ENCODE data around the gene CNTN5.
"Not testable (repeated sequence)": the region's sequence is repeated elsewhere in the genome, so short reads cannot be mapped to it uniquely, and the experiment has no call there.

The CNTN5 gene

DNA sequence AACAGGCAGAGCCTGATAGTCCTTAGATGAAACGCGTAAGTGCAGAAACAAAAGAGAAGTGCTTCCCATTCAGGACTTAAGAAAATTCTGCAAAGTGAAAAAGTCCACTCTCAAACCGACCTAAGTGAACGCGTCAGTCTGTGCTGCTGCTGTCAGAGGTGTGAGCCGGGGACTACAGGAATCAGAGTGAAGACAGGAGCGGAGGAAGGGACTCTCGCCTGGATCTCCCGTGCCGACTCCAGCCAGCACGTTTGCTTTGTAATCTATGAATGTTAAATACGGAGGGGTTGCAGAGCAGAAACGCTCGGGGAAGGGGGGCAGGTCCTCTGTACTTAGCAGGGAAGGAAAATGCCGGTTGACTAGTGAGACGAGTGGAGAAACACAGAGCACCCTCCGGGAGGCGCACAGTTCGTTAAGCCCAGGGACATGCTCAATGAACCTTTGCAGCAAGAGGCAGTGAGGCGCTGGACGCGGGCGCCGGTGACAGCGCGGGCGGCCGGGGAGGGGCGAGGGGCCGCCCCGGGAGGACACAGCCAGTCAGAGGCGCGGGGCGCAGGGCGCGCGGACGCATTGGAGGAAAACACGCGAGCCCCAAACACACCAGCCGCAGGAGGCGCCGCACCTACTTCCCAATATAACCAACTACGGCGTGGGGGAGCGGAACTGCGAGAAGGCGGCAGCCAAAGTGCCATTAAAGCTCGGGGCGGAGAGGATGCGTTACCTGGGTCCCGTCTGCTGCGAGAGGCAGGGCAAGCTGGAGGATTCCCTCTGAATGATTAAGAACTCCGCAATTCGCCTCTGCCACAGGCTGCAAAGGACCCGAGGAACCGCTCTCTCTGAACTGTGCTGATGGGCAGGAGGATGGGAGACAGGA is at the start of gene CNTN5:
CNTN5 (plus strand) TSS at position 598 of the 874 bp plus-strand sequence.
- peak; percentile 4 for DNase-seq

DNA sequence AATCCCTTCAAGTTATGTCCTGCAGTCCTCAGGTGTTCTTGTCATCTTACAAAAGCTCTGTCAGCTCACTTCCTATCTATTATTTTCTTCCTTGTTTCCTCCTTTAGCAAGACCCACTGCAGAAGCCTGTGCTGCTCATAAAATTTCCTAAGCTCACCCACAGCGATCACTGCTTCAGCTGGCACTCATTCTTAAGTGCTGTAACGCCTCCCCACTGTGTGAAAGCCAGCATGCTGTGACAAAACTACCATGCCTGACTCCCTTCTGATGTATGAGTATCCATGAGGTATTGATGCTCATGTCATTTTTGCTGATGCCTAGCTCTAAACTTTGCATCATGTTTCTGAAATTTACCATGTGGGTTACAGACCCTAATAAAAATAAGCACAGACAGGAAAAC is 41.5 kb upstream of the CNTN5 start:
- no peak for DNase-seq

DNA sequence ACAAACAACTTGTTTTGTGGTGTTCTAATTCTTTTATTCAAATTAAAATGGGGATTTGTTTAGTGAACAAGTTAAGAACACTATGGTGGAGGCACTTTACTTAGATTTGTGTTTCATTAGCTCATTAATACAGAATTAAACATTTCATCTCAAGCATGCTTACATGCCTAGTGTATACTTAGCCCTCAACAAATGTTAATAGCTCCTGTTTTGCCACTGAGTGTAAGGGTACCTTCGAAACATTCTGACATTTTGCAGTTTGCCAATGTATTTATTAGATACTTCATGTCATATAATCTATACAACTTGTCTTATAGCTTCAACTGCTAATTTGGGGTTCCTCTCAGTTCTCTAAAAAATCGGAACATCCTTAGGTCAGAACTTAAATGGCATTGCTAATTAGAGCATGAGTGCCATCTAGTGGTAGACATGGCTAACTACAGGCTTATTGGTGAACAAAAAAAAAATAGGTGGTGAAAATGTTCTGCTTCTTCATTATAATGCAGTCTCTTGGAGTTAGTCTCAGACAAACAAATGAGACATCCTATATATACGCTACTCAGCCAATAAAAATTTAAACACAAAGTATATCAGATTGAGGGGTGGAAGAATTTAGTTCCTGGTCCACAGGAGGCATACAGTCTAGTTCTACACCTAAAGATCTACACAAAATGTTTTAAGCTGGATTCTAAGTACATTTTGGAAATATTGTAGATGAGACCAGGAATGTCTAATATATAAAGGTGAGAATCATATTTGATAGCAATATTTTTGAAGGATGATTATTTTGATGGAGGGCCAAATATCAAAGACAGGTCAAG is 4.9 kb upstream of the CNTN5 start:
- no peak for DNase-seq

DNA sequence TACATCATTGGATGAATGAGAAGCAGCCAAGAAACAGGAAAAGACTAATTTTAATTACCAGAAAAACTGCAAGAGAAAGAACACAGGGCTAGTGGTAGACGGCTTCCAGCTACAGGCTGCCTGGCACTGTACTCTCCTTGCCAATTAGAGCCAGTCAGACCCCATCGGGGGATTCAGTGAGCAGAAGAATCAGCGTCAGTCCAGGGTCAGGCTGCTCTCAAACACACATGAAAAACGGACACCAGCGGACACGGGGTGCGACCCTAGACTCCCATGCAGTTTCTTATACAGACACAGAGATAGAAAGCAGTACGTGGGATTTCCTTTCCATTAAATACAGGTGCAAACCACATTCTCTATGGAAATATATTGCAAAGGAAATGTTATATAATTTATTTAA is 1.1 kb upstream of the CNTN5 start:
- no peak for DNase-seq

DNA sequence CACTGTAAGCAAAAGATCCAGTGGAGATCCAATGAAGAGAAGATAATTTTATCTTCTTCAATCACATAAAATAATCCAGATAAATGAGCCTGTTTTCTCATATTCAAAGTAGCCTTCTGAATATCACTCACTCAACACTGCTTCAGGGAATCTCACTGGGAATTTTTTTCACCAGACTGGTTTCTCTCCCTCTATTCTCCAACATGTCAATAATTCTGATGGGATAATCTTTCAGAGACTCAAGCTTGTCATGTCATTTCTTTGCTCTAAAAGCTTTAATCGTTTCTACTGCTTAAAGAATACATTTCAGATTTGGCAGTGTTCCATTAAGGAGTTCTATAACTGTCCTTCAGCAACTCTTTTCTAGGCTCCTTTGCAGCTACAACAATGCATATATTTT is 16.3 kb downstream of the CNTN5 start:
- DNase-seq, result no peak

DNA sequence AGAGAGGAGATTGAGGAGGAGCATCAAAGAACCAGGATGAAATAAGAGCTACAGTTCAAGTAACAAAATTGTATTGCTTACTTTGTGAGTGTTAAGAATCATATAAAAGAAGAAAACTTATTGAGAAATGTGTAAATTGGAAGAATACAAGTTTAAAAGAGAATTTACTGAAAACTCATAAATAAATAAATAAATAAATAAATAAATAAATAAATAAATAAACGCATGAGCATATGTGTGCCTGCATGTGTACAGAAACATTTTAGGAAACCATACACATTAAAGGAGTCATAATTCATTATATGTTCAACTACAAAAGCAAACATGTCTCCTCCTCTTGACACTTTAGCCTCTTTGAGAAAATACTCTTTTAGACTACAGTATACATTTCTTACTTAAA is 42.6 kb downstream of the CNTN5 start:
- DNase-seq, result no peak

DNA sequence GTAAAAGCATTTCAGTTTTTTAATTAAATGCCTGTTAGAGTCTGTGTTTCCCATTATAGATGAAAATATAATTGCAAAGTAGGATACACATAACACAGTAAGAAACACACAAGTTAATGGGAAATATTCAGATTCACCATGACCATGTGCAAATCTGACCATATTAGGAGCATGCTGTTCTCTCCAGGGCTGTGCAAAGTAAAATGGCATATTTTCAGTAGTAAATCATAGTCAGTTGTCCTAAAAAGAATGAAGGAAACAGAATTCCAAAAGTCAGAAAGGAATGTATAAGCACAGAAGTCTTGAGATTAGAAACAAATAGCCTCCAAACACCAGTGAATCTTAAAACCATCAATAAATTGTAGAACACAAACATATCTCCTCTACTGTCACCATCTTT is 44.4 kb downstream of the CNTN5 start:
- no peak for DNase-seq

DNA sequence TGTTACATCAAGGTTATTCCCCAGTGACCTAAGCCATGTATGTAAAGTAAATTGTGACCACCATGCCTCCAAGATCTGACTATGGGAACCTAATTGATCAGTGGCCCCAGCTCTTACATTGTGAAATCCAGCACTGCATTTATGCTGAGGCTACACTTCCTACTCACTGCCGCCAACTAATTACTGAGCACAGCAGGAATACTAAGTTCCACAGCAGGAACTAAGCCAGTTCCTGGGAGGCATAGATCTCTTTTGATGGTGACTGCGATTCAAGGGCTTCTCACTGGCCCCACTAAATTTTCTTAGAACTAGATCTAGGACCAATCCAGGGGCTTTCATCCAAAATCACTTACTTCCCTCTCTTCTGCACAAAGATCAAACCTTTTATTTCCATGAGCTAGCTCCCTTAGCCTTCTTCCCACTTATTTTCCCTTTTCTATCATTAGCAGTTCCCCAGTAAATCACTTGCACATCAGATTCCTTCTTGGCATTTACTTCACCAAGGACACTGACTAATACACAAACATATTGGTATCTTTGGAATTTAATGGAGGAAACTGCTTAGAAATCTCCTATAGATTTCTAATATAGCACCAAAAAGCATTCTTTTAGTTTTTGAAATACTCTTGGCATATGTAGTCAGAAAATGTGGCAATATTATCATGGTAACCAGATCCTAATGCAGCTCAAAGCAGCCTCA is 46.0 kb downstream of the CNTN5 start:
- no peak for DNase-seq

DNA sequence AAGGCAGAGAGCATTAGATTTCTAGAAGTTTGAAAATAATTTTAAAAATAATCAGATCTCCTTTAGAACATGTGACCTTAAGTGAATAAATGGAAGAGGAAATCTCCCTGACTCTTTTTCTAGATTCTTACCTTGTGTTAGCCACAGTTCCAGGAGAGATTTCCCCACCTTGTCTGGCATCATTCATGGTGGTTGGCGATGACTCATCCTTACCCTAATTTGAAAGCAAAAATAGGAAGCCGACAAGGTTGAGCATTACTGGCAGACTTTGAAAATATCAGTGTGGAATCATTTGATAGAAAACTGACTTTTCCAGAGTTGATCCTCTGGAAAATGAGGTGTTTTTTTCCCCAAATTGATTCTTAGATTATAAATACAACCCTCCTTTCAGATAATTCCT is 48.1 kb downstream of the CNTN5 start:
- DNase-seq, result no peak

DNA sequence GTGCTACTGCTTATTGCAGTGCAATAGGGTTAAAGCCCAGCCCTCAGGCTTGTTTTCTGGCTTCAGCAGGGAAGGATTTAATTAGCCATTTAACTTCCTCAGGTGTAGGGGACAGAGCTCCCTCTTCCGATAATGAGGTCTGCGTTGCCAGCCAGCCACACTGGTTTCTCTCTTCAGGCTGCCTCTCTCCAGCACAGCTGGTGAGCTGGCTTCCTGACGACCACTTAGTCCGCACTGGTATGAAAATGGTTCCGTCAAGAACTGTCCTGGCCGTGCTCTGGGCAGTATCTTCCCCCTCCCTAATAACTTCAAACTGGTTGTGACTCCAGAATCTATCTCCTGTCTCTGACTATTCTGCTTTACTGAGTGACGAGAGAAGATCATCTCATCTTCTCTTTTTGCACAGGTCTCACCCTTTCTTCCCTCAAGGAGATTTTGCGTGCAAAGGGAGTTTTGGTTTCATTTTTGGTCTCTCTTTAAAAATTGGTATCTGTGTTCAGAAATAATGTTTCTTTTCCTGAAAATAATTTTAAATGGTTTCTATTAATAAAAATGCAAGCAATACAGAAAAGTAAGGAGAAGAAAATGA is 49.2 kb downstream of the CNTN5 start:
- no peak for DNase-seq

DNA sequence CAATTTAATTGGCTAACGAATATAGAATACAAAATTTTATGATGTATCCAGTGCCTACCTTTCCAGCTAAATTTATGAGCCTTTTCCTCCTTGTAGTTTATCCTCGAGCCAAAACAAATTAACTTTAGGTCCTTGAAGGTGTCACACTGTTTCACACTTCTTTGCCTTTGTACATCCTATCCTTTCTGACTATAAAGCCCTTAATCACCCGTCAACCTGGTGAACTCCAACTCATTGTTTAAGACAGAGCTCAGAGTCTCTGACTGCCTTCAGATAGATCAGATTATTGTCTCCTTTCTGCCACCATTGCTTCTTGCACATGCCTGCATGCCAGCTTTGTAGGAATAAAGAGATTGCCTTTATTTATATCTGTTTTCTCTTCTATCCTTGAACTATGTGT is 58.8 kb downstream of the CNTN5 start:
- no peak for DNase-seq

DNA sequence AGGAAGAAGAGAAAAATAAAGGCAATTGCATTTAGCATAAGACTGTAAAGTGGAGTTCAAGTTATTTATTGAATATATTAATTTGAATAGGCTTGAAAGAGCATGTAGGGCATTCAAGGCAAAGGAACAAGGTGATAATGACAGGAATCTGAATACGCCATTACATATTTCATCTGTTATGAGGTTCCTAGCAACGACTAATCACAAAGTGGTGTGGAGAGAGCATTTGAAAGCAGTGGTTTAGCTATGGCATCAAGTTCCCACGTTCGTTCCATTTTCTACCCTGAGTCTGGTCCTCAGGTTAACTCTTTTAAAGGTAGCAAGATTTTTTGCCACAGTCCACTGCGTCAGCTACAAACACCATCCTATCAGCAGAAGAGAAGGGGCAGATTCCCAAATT is 59.4 kb downstream of the CNTN5 start:
- no peak for DNase-seq

DNA sequence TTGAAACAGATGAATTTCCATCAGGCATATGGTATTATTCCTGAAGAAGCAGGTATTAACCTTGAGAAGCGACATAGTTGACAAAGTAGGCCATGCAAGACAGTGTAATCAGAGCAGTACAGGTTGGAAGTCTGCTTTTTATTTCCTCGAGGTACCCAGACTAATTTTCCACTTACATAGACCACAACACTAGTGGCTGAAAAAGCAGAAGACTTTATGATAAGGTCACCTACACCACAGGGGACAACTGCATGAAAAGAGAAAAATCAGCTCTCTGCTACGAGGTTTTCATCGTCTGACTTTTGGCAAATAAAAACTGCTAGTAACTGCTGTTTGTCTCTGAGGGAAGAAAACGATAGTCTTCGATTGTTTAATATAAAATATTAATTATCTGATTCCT is 77.5 kb downstream of the CNTN5 start:
- no peak for DNase-seq

DNA sequence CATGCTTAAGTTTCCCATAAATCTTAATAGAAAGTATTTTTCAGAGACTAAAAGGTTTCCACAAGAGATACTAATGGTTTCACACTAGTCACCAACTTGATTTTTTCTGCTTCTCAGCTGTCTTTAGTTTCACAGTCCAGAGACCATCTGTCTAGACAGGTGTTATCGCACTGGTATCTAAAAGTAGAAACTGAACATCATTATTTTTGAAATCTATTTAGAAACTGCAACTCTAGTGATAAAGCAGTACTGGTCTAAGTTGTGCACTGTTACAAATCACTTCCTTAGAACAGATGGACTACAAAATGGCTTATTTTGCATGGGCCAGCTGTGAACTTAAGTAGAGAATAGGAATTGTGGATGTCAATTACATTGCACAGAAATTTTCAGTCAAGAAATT is 78.0 kb downstream of the CNTN5 start:
- DNase-seq, result no peak

DNA sequence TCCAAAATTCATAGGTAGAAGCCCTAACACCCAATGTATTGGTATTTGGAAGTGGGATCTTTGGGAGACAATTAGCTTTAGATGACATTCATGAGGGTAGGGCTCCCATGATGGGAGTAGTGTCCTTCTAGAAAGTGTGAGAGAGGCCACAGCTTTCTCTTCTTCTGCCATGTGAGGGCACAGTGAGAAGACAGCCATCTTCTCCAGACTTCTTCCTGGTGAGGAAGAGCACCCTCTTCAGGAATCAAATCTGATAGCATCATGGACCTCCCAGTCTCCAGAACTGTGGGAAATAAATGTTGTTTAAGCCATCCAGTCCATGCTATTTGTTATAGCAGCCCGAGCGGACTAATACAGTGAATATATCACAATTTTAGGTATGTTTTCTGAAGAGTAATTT is 96.9 kb downstream of the CNTN5 start:
- no peak for DNase-seq

DNA sequence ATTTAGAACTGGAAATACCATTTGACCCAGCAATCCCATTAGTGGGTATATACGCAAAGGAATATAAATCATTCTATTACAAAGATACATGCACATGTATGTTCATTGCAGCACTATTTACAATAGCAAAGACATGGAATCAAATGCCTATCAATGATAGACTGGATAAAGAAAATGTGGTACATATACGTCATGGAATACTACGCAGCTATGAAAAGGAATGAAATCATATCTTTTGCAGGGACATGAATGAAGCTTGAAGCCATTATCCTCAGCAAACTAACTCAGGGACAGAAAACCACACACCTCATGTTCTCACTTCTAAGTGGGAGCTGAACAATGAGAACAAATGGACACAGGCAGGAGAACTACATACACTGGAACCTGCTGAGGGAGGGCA is 113.1 kb downstream of the CNTN5 start:
- DNase-seq, result not testable (repeated sequence)

DNA sequence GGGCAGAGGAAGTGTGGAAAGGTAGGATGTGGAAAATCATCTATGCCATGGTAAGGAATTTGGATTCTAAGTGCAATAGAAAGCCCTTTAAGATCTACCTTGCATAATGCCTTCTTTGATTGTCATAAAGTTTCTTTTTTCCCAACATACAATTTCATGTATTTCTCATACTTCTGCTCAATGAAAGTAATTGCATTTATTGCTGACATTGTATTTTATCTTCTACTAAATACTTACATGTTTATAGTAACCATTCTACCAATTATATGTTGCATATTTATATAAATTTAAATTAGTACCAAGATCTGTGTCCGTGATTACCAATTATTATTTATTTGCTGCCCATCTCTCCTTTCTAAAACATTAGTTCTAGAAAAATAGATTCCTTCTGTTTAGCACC is 114.8 kb downstream of the CNTN5 start:
- DNase-seq, result no peak

DNA sequence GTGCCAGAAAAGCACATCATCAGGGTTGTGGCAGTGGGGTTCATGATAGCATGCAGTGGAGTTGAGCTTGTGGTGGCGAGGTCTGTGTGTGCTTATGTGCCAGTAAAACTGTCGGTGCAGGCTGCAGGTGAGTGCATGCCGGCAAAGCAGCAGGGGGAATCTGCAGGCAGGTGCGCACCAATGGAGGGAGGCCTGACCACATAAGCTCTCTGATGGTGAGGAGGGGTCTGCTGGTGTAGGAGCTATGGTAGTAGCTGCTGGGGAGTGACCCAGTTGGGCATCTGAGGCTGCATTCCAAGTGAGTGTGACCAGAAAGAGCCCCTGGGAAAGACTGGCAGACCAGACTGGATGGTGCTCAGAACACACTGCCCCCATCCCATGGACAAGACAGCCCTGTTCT is 121.5 kb downstream of the CNTN5 start:
- DNase-seq, result no peak

DNA sequence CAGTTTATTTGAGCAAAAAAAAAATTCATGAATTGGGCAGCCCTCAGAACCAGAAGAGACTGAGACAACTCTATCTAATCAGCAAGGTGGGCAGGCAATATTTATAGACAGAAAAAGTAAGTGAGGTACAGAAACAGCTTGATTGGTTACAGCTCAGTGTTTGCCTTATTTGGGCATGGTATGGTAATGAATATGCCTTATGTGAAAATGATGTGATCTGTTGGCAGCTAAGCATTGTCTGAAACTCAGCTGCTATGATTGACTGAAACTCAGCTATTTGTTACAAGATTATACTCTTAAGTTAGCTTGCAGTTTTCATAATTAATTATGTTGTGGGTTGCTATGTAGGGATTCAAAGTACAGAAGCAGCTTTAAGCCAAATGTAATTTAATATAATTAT is 127.6 kb downstream of the CNTN5 start:
- DNase-seq, result no peak

DNA sequence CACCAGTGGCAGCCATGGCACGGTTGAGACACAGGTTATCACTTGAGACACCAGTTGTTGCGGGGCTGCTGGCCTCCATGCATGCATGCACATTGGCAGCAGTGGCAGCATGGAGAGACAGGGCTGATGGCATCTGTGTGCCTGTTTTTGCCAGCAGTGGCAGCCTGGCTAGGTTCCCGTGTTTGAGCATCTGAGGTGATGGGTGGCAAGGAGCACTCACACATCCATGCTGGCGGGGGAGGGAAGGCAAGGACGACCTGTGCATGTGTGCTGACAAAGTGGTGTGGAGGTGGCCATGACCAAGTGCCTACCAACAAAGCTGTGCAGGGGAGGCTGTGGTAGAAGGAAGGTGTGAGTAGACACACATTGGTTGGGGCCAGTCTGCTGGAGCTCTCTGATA is 133.5 kb downstream of the CNTN5 start:
- DNase-seq, result no peak

DNA sequence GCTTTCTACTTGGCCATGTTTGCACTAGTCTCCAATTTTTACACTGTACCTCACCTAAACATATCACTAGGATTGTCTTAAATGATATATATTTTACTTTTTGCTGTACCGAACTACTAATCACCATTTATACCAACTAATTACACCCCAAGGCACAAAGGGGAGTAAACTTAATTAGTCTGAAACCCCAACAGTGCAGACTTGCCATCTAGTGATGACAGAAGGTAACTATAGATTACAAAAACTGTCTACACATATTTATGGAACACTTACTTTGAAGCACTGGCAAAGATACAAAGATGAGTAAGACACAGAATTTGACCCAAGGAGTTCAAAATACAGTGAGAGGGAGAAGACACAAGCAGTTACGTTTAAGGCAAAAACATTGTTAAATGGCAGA is 139.7 kb downstream of the CNTN5 start:
- DNase-seq, result no peak

DNA sequence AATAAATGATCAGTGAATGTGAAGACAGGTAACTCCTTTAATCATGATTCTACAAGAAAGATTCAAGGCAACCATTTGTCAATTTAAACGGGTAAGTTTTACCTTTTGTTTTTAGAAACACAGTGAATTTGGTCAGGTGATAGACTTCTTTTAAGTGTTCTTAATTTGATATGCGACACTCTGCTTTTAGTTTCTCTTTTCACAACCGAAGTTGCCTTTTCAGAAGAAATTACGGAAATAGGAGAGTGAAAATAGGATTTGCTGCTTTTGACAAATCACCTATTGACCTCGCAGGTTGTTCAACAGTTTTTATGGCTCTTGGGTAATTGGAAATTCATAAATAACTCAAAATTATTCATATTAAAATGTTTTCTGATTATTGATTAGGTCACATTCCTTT is 142.1 kb downstream of the CNTN5 start:
- DNase-seq, result no peak

DNA sequence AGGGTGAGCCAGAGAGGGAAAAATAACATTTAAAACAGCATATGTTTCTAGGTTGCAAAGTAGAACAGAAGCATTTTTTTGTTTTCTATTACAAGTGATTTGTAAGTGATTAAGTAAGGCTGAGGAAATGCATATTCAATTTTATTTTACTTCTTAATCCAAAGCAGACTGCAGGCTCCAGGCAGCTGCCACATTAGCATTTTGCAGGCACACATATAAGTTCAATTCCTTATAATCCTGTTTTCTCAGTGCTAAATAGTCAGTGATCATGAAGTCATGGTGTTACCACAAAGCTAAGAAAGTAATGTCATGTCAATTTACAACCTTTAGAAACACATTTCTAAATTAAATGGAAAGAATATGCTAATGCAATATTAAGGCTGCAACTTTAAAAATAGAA is 149.8 kb downstream of the CNTN5 start:
- no peak for DNase-seq

Data from CD4-positive, alpha-beta T cell treated with Interleukin-6 for 4 hours (primary cell).